Heart right ventricle (tissue), 16 donors: Measurements from ENCODE around the gene CD34. TPM values are rescaled to one million over a fixed set of nuclear protein-coding genes. Genes with fewer than 3 reads are reported as not detected.

Source experiments
- ATAC-seq, 8 donors: fragments of 200-7000 bp; cut with Tn5 transposase; one replicate each; pipeline ENCODE4 v1.9.1; 2020; ENCODE audit warnings: mild to moderate bottlenecking in 8 of 8, moderate library complexity in 8 of 8, moderate number of reproducible peaks in 1 of 8
- DNase-seq, 2 donors: peaks; one replicate each; pipeline ENCODE4 v3.0.0-alpha.2; 2020
- H3K27ac ChIP-seq, 10 donors: fragments of 200-600 bp; sonication (generic) in 2 of 10; one replicate each; pipeline versions ENCODE4 v1.5.0 to v1.8.0; 2020 to 2022; ENCODE audit warnings: mild to moderate bottlenecking in 3 of 10
- H3K27me3 ChIP-seq, 7 donors: fragments of 200-600 bp; one replicate each; pipeline ENCODE4 v1.8.0; 2021 to 2022; ENCODE audit warnings: mild to moderate bottlenecking in 2 of 7
- H3K36me3 ChIP-seq, 9 donors: fragments of 200-600 bp; sonication (generic) in 1 of 9; one replicate each; pipeline versions ENCODE4 v1.5.0 to v1.8.0; 2020 to 2022; ENCODE audit warnings: mild to moderate bottlenecking in 2 of 9
- H3K4me1 ChIP-seq, 9 donors: fragments of 200-600 bp; sonication (generic) in 1 of 9; one replicate each; pipeline versions ENCODE4 v1.5.0 to v1.8.0; 2020 to 2022; ENCODE audit warnings: mild to moderate bottlenecking in 4 of 9
- H3K4me3 ChIP-seq, 10 donors: fragments of 200-600 bp; sonication (generic) in 2 of 10; one replicate each; pipeline versions ENCODE4 v1.5.0 to v1.8.0; 2020 to 2022; ENCODE audit warnings: mild to moderate bottlenecking in 7 of 10, moderate library complexity in 2 of 10
- H3K9me3 ChIP-seq, 11 donors: fragments of 200-600 bp in 10 of 11; sonication (generic) in 2 of 11; one replicate each; pipeline versions ENCODE4 v1.5.0 to v1.8.0; 2013 to 2022; ENCODE audit warnings: mild to moderate bottlenecking in 2 of 11, control low read depth in 1 of 11, moderate library complexity in 1 of 11
- CTCF ChIP-seq, 9 donors: fragments of 200-600 bp; sonication (generic) in 2 of 9; IDR thresholded peaks; one replicate each; pipeline versions ENCODE4 v1.5.0 to v1.8.0; 2021 to 2022; ENCODE audit warnings: antibody characterized with exemption in 9 of 9, mild to moderate bottlenecking in 5 of 9, moderate library complexity in 1 of 9
- WGBS, 2 donors: extraction: QIAGEN DNeasy Blood & Tissue Kit; methylation state at CpG; one replicate each; pipeline ENCODE4 v1.1.7; 2013; ENCODE audit warnings: inconsistent platforms in 1 of 2; 5-methylcytosine and 5-hydroxymethylcytosine counted together
- intact Hi-C, 10 donors: fragments of 100-400 bp; cut with DNase I; formaldehyde crosslinking; loops; one replicate each; pipeline versions ENCODE4 v1.11.1 to v1.14.2; 2022
- polyA plus RNA-seq, 2 donors: library from polyadenylated mRNA; stranded (reverse); fragments of 200-250 nt; gene quantifications; one replicate each; pipeline ENCODE4 v1.2.3, GENCODE V29; 2013
- total RNA-seq, 10 donors: library from RNA; stranded (reverse); fragmentation: NEBNext Ultra II Directional in 3 of 10; extraction: Animal tissue kit (Norgen Biotek cat#: 25700) in 3 of 10; gene quantifications; one replicate each; pipeline versions ENCODE4 v1.2.1 to v1.2.4, GENCODE V29; 2021 to 2023
- donor health status: Arrhythmogenic right ventricular cardiomyopathy.
- donor health status: ischemic (EF 13 %, LVEDD 7.1; RV severe dilation, severe dysfunction).
- donor health status: healthy with polysubstance abuse.
- donor health status: DM: no; HTN: yes; CAD: no.
- donor health status: DM: no; HTN: no; CAD: no.
- donor health status: ischemic (EF 25% LVEDD 6.9; RV normal size, moderate dysfunction).
- donor health status: ischemic (EF 25% LVEDD 5.7; RV mildly dilated, moderate dysfunction).
- donor health status: healthy.
- donor health status: DM: yes; HTN: yes; CAD: no.
- donor health status: Ischemic cardiomyopathy.
- donor health status: ischemic (EF 35%, LVEDD 5.7; RV mildly dilated, moderate dysfunction).
- donor health status: nonischemic (EF 11% LVEDD 7.7; RV severe dilation, severe dysfunction).
- donor health status: DM: yes; HTN: yes; CAD: no.
- donor health status: PGD.
- donor health status: ischemic (EF 29% LVEDD 5.4; RV normal size, mild dysfunction).
- donor health status: nonischemic (EF 23%, LVEDD 6.1; RV moderate dilation, normal function).

The CD34 gene
- total and polyA plus RNA-seq, 12 donors, result 38.8 to 97.0 (median 52.8) TPM

GRCh38 chr1:207894704-207895103, 16.2 kb downstream of the CD34 start:
- WGBS, 2 donors, result 94 to 95% methylated on average over 2 of the region's 2 CpGs
- H3K27me3 ChIP-seq, result no peaks in the 10 kb centered on the region
- H3K36me3 ChIP-seq, result peaks cover 0 to 72% (median 4%) of the 10 kb centered on the region in 9 donors
- intact Hi-C loops, result loop anchor here in 1 of 10 donors (5.0 kb wide), 1 partner anchor 68 kb away; no protein-coding TSS in a partner anchor
- H3K4me1 ChIP-seq, result peaks cover 24 to 100% (median 55%) of the 10 kb centered on the region in 9 donors
- TF ChIP-seq CTCF (IDR thresholded peaks at IDR 0.05), result no peak
- no peaks in the 10 kb centered on the region for H3K9me3 ChIP-seq
- H3K4me3 ChIP-seq, result no peak overlapping the region
- DNase-seq (no peak), ATAC-seq (no peak)
- peak overlapping the region in 6 of 10 donors; percentile 9 to 98 (median 52) for H3K27ac ChIP-seq

DNA sequence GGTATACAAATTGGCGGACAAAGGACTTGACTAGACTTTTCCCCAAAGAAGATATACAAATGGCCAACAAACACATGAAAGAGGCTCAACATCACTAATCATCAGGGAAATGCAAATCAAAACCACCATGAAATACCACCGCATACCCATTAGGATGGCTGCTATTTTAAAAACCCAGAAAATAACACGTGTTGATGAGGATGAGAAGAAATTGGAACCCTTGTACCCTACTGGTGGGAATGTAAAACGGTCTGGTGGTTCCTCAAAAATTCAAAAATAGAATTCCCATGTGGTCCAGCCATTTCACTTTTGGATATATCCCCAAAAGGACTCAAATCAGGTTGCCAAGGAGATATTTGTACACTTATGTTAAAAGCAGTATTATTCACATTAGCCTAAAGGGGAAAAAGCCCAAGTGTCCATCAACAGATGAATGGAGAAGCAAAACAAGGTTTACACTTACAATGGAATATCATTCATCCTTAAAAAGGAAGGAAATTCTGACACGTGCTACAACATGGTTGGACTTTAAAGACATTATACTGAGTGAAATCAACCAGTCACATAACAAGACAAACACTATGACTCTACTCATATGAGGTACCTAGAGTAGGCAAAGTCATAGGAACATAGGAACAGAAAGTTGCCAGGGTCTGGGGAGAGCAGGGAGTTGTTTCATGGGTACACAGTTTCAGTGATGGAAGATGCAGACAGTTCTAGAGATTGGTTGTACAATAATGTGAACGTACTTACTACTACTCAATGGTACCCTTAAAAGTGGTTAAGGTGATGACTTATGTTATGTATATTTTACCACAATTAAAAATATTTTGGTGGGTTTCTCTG, 17.0 kb downstream of the CD34 start:
- peaks cover 0 to 72% (median 6%) of the 10 kb centered on the region in 9 donors for H3K36me3 ChIP-seq
- DNase-seq, result no peak
- intact Hi-C loops, result no loop called here
- ATAC-seq, result no peak
- no peak overlapping the region for H3K4me3 ChIP-seq
- no peaks in the 10 kb centered on the region for H3K9me3 ChIP-seq
- no peaks in the 10 kb centered on the region for H3K27me3 ChIP-seq
- WGBS, 2 donors, result 52 to 57% methylated on average over 6 of the region's 6 CpGs
- H3K4me1 ChIP-seq, result peaks cover 31 to 100% (median 63%) of the 10 kb centered on the region in 9 donors
- H3K27ac ChIP-seq, result peak overlapping the region in 6 of 10 donors; percentile 27 to 98 (median 77)
- peak in 1 of 9 donors; percentile 37 for TF ChIP-seq CTCF (IDR thresholded peaks at IDR 0.05)

- Histone ChIP-seq H3K36me3 (peaks cover 0 to 72% (median 6%) of the 10 kb centered on the region in 9 donors), H3K4me1 (peaks cover 34 to 100% (median 74%) of the 10 kb centered on the region in 9 donors), H3K4me3 (no peak overlapping the region), H3K9me3 (no peaks in the 10 kb centered on the region), H3K27me3 (no peaks in the 10 kb centered on the region), H3K27ac (peak overlapping the region in 8 of 10 donors; percentile 10 to 98 (median 77))
- DNase-seq (no peak), ATAC-seq (peak in 3 of 8 donors; percentile 12 to 19 (median 13))
- intact Hi-C loops, result no loop called here
- WGBS, 2 donors, result 51 to 55% methylated on average over 5 of the region's 5 CpGs
- TF ChIP-seq CTCF (IDR thresholded peaks at IDR 0.05), result no peak
These were observed 18.2 kb downstream of the CD34 start for GRCh38 chr1:207892764-207893163.

DNA sequence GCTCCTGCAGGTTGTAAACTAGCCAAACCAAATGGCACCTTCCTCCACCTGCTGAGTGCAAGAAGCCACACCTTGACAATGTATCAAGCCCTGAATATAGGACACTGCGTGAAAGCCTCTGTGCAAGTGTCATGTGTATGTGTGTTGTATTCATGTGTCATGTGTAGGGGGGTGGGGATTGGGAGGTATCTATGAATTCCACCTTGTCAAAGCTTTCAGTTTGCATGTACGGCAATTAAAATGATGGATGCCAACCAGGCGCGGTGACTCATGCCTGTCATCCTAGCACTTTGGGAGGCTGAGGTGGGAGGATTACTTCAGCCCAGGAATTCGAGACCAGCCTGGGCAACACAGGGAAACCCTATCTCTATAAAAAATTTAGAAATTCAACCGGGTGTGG, 19.8 kb downstream of the CD34 start:
- intact Hi-C loops, result loop anchor here in 1 of 10 donors (2.0 kb wide), 1 partner anchor 18 kb away; no protein-coding TSS in a partner anchor
- H3K27ac ChIP-seq, result peak overlapping the region; percentile 60 to 98 (median 85)
- ATAC-seq (no peak), DNase-seq (no peak)
- no peaks in the 10 kb centered on the region for H3K9me3 ChIP-seq
- no peaks in the 10 kb centered on the region for H3K27me3 ChIP-seq
- H3K4me1 ChIP-seq, result peaks cover 36 to 100% (median 81%) of the 10 kb centered on the region in 9 donors
- TF ChIP-seq CTCF (IDR thresholded peaks at IDR 0.05), result no peak
- peaks cover 0 to 70% (median 6%) of the 10 kb centered on the region in 9 donors for H3K36me3 ChIP-seq
- 74 to 81% methylated on average over 6 of the region's 6 CpGs for WGBS, 2 donors
- H3K4me3 ChIP-seq, result no peak overlapping the region
